ENCODE results near the gene CBARP.

The CBARP gene

DNA sequence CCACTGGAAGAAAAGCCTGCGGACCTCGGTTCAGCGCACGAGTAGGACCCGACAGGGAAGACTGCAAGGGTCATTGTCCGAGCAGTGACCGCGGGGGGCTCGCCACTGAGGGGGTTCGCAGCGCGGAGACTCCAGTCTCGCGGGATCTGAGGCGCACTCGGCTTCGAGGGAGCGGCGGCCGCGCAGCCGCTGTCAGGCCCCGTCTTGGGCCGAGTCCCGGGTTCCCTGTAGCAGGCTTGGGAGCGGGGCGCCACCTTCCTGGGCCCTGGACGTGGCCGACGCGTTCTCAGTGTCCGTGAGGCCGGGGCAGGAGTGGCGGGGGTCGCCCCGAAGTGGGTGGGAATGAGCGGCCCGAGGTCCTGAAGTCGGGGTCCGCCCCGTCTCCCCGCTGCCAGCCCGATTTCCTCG is 37.1 kb upstream of the CBARP start (continued):
- no peak for TF ChIP-seq ZNF624 (tag by site-specific recombination; IDR thresholded peaks at IDR 0.05)
- TF ChIP-seq, protein P1, sequence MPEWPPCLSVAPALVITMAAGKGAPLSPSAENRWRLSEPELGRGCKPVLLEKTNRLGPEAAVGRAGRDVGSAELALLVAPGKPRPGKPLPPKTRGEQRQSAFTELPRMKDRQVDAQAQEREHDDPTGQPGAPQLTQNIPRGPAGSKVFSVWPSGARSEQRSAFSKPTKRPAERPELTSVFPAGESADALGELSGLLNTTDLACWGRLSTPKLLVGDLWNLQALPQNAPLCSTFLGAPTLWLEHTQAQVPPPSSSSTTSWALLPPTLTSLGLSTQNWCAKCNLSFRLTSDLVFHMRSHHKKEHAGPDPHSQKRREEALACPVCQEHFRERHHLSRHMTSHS (tag by site-specific recombination; IDR thresholded peaks at IDR 0.05): 0 out of 2 replicates have a peak, but pooled peaks have one; percentile 20
- no peak for TF ChIP-seq ZNF16 (tag by site-specific recombination; IDR thresholded peaks at IDR 0.05; ENCODE audit: low read depth)
- TF ChIP-seq, protein P2, sequence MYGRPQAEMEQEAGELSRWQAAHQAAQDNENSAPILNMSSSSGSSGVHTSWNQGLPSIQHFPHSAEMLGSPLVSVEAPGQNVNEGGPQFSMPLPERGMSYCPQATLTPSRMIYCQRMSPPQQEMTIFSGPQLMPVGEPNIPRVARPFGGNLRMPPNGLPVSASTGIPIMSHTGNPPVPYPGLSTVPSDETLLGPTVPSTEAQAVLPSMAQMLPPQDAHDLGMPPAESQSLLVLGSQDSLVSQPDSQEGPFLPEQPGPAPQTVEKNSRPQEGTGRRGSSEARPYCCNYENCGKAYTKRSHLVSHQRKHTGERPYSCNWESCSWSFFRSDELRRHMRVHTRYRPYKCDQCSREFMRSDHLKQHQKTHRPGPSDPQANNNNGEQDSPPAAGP (tag by site-specific recombination; IDR thresholded peaks at IDR 0.05): peak; percentile 69; the same call in 1 of the 2 replicates
- no peak for TF ChIP-seq ZNF174 (tag by site-specific recombination; IDR thresholded peaks at IDR 0.05)
- peak; percentile 40; the same call in 1 of the 2 replicates for TF ChIP-seq ZNF146 (tag by site-specific recombination; IDR thresholded peaks at IDR 0.05)
- peak; percentile 86 for TF ChIP-seq ZFP37 (tag by site-specific recombination; IDR thresholded peaks at IDR 0.05)
- no peak for TF ChIP-seq SETDB1 (IDR thresholded peaks at IDR 0.05; ENCODE audit: insufficient read length, low read length)
- no peak; the same call in none of the 2 replicates for TF ChIP-seq GLIS1 (tag by site-specific recombination; IDR thresholded peaks at IDR 0.05)
- TF ChIP-seq, protein P3, sequence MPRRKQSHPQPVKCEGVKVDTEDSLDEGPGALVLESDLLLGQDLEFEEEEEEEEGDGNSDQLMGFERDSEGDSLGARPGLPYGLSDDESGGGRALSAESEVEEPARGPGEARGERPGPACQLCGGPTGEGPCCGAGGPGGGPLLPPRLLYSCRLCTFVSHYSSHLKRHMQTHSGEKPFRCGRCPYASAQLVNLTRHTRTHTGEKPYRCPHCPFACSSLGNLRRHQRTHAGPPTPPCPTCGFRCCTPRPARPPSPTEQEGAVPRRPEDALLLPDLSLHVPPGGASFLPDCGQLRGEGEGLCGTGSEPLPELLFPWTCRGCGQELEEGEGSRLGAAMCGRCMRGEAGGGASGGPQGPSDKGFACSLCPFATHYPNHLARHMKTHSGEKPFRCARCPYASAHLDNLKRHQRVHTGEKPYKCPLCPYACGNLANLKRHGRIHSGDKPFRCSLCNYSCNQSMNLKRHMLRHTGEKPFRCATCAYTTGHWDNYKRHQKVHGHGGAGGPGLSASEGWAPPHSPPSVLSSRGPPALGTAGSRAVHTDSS (tag by site-specific recombination; IDR thresholded peaks at IDR 0.05): no peak
- no peak for TF ChIP-seq HOXA7 (CRISPR knock-in tag; IDR thresholded peaks at IDR 0.05; ENCODE audit: borderline replicate concordance)
- no peak for TF ChIP-seq ZNF521 (tag by site-specific recombination; IDR thresholded peaks at IDR 0.05)
- TF ChIP-seq ZNF133 (tag by site-specific recombination; IDR thresholded peaks at IDR 0.05): no peak
- TF ChIP-seq ZNF791 (tag by site-specific recombination; IDR thresholded peaks at IDR 0.05): no peak
- no peak for TF ChIP-seq ZNF416 (tag by site-specific recombination; IDR thresholded peaks at IDR 0.05)
- TF ChIP-seq, protein P4, sequence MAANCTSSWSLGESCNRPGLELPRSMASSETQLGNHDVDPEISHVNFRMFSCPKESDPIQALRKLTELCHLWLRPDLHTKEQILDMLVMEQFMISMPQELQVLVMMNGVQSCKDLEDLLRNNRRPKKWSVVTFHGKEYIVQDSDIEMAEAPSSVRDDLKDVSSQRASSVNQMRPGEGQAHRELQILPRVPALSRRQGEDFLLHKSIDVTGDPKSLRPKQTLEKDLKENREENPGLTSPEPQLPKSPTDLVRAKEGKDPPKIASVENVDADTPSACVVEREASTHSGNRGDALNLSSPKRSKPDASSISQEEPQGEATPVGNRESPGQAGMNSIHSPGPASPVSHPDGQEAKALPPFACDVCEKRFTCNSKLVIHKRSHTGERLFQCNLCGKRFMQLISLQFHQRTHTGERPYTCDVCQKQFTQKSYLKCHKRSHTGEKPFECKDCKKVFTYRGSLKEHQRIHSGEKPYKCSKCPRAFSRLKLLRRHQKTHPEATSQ (tag by site-specific recombination; IDR thresholded peaks at IDR 0.05): peak; percentile 80
- TF ChIP-seq, protein P5, sequence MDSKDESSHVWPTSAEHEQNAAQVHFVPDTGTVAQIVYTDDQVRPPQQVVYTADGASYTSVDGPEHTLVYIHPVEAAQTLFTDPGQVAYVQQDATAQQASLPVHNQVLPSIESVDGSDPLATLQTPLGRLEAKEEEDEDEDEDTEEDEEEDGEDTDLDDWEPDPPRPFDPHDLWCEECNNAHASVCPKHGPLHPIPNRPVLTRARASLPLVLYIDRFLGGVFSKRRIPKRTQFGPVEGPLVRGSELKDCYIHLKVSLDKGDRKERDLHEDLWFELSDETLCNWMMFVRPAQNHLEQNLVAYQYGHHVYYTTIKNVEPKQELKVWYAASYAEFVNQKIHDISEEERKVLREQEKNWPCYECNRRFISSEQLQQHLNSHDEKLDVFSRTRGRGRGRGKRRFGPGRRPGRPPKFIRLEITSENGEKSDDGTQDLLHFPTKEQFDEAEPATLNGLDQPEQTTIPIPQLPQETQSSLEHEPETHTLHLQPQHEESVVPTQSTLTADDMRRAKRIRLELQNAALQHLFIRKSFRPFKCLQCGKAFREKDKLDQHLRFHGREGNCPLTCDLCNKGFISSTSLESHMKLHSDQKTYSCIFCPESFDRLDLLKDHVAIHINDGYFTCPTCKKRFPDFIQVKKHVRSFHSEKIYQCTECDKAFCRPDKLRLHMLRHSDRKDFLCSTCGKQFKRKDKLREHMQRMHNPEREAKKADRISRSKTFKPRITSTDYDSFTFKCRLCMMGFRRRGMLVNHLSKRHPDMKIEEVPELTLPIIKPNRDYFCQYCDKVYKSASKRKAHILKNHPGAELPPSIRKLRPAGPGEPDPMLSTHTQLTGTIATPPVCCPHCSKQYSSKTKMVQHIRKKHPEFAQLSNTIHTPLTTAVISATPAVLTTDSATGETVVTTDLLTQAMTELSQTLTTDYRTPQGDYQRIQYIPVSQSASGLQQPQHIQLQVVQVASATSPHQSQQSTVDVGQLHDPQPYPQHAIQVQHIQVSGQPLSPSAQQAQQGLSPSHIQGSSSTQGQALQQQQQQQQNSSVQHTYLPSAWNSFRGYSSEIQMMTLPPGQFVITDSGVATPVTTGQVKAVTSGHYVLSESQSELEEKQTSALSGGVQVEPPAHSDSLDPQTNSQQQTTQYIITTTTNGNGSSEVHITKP (tag by site-specific recombination; IDR thresholded peaks at IDR 0.05): peak; percentile 31; the same call in 1 of the 2 replicates
- no peak for TF ChIP-seq ZNF239 (tag by site-specific recombination; IDR thresholded peaks at IDR 0.05)
- TF ChIP-seq, protein P6, sequence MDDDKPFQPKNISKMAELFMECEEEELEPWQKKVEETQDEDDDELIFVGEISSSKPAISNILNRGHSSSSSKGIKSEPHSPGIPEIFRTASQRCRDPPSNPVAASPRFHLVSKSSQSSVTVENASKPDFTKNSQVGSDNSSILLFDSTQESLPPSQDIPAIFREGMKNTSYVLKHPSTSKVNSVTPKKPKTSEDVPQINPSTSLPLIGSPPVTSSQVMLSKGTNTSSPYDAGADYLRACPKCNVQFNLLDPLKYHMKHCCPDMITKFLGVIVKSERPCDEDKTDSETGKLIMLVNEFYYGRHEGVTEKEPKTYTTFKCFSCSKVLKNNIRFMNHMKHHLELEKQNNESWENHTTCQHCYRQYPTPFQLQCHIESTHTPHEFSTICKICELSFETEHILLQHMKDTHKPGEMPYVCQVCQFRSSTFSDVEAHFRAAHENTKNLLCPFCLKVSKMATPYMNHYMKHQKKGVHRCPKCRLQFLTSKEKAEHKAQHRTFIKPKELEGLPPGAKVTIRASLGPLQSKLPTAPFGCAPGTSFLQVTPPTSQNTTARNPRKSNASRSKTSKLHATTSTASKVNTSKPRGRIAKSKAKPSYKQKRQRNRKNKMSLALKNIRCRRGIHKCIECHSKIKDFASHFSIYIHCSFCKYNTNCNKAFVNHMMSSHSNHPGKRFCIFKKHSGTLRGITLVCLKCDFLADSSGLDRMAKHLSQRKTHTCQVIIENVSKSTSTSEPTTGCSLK (tag by site-specific recombination; IDR thresholded peaks at IDR 0.05): no peak
- peak; percentile 91; the same call in 1 of the 2 replicates for TF ChIP-seq ZNF324 (tag by site-specific recombination; IDR thresholded peaks at IDR 0.05)
- TF ChIP-seq, protein P7, sequence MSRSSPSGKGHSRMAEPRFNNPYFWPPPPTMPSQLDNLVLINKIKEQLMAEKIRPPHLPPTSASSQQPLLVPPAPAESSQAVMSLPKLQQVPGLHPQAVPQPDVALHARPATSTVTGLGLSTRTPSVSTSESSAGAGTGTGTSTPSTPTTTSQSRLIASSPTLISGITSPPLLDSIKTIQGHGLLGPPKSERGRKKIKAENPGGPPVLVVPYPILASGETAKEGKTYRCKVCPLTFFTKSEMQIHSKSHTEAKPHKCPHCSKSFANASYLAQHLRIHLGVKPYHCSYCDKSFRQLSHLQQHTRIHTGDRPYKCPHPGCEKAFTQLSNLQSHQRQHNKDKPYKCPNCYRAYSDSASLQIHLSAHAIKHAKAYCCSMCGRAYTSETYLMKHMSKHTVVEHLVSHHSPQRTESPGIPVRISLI (tag by site-specific recombination; IDR thresholded peaks at IDR 0.05): no peak
- TF ChIP-seq, protein P8, sequence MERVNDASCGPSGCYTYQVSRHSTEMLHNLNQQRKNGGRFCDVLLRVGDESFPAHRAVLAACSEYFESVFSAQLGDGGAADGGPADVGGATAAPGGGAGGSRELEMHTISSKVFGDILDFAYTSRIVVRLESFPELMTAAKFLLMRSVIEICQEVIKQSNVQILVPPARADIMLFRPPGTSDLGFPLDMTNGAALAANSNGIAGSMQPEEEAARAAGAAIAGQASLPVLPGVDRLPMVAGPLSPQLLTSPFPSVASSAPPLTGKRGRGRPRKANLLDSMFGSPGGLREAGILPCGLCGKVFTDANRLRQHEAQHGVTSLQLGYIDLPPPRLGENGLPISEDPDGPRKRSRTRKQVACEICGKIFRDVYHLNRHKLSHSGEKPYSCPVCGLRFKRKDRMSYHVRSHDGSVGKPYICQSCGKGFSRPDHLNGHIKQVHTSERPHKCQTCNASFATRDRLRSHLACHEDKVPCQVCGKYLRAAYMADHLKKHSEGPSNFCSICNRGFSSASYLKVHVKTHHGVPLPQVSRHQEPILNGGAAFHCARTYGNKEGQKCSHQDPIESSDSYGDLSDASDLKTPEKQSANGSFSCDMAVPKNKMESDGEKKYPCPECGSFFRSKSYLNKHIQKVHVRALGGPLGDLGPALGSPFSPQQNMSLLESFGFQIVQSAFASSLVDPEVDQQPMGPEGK (tag by site-specific recombination; IDR thresholded peaks at IDR 0.05): peak; percentile 83
- TF ChIP-seq ZNF529 (tag by site-specific recombination; IDR thresholded peaks at IDR 0.05; ENCODE audit: insufficient replicate concordance): no peak
- no peak for TF ChIP-seq ZFP41 (tag by site-specific recombination; IDR thresholded peaks at IDR 0.05; ENCODE audit: borderline replicate concordance)
- peak; percentile 78 for TF ChIP-seq KLF16 (tag by site-specific recombination; IDR thresholded peaks at IDR 0.05)
- peak; percentile 71; the same call in 1 of the 2 replicates for TF ChIP-seq ZNF394 (tag by site-specific recombination; IDR thresholded peaks at IDR 0.05; ENCODE audit: borderline replicate concordance)

Measured in HEK293 (cell line).